IMR-90 (cell line): ENCODE results near the gene MTOR. TPM values are rescaled to one million over a fixed set of nuclear protein-coding genes. Genes with fewer than 3 reads are reported as not detected.

ENCODE experiments used
- ATAC-seq: fragments of 200-7000 bp; cut with Tn5 transposase; 2 replicates; pipeline ENCODE4 v1.9.1; 2020; ENCODE audit warnings: low read depth, mild to moderate bottlenecking, moderate library complexity
- BruUV-seq: library from RNA; stranded (reverse); fragments of 400-500 nt; replicated peaks from 2 replicates; lab custom pipeline; 2021; lab: Mats Ljungman, UMichigan
- CTCF ChIA-PET: fragments of 300-600 bp; formaldehyde crosslinking; extraction: SDS; loops from one replicate; lab custom pipeline; 2021; ENCODE audit warnings: antibody characterized with exemption; lab: Yijun Ruan, JAX
- POLR2A ChIA-PET: fragments of 300-600 bp; sonication (Branson Sonifier 250); formaldehyde crosslinking; loops from one replicate; lab custom pipeline; 2022; ENCODE audit warnings: antibody characterized with exemption; ENCODE audit not compliant: unreplicated experiment; lab: Charles Lee
- DNase-seq: peaks from one replicate; pipeline ENCODE4 v3.0.0; 2013
- H2AFZ ChIP-seq: replicated peaks from 2 replicates; pipeline ENCODE3; 2013; ENCODE audit warnings: low read length, mild to moderate bottlenecking; ENCODE audit not compliant: poor library complexity
- H2AK5ac ChIP-seq: 2 replicates; pipeline ENCODE4 v1.6.1; 2013; ENCODE audit warnings: low read depth, low read length, inconsistent platforms
- H2AK9ac ChIP-seq: replicated peaks from 2 replicates; pipeline ENCODE3; 2013; ENCODE audit warnings: mild to moderate bottlenecking, low read depth, low read length, moderate library complexity; ENCODE audit not compliant: poor library complexity
- H2BK120ac ChIP-seq: 2 replicates; pipeline ENCODE4 v1.6.1; 2013; ENCODE audit warnings: low read depth, low read length, inconsistent platforms
- H2BK15ac ChIP-seq: 3 replicates; pipeline ENCODE4 v1.6.1; 2013; ENCODE audit warnings: low read depth, low read length, inconsistent platforms
- H2BK20ac ChIP-seq: 2 replicates; pipeline ENCODE4 v1.6.1; 2013; ENCODE audit warnings: low read depth, mild to moderate bottlenecking, inconsistent platforms, low read length, moderate library complexity
- H2BK5ac ChIP-seq: 2 replicates; pipeline ENCODE4 v1.6.1; 2013; ENCODE audit warnings: mild to moderate bottlenecking, low read depth, low read length, inconsistent platforms; ENCODE audit not compliant: poor library complexity, severe bottlenecking
- H3K14ac ChIP-seq: replicated peaks from 2 replicates; pipeline ENCODE4 v1.6.1; 2013; ENCODE audit warnings: low read depth, low read length, inconsistent platforms
- H3K18ac ChIP-seq: 2 replicates; pipeline ENCODE4 v1.6.1; 2013; ENCODE audit warnings: low read depth, low read length, control low read depth
- H3K23ac ChIP-seq: 2 replicates; pipeline ENCODE4 v1.6.1; 2013; ENCODE audit warnings: low read depth, low read length, inconsistent platforms
- H3K27ac ChIP-seq: 2 replicates; pipeline ENCODE4 v1.5.1; 2013; ENCODE audit warnings: mild to moderate bottlenecking, control low read depth, low read length; ENCODE audit not compliant: insufficient read depth
- H3K27me3 ChIP-seq: 2 replicates; pipeline ENCODE4 v1.6.1; 2013; ENCODE audit warnings: low read length; ENCODE audit not compliant: control insufficient read depth, insufficient read depth
- H3K36me3 ChIP-seq: 2 replicates; pipeline ENCODE4 v1.6.1; 2013; ENCODE audit warnings: low read length, mixed read lengths; ENCODE audit not compliant: control insufficient read depth, insufficient read depth
- H3K4ac ChIP-seq: 2 replicates; pipeline ENCODE4 v1.6.1; 2013; ENCODE audit warnings: low read depth, low read length, inconsistent platforms
- H3K4me1 ChIP-seq: 2 replicates; pipeline ENCODE4 v1.6.1; 2013; ENCODE audit warnings: low read length, mixed read lengths; ENCODE audit not compliant: control insufficient read depth, insufficient read depth
- H3K4me2 ChIP-seq: 2 replicates; pipeline ENCODE4 v1.6.1; 2013; ENCODE audit warnings: low read depth, mild to moderate bottlenecking, control low read depth, low read length, moderate library complexity
- H3K4me3 ChIP-seq: 2 replicates; pipeline ENCODE4 v1.5.1; 2013; ENCODE audit warnings: low read depth, mild to moderate bottlenecking, control low read depth, low read length, moderate library complexity; ENCODE audit not compliant: insufficient read depth
- H3K56ac ChIP-seq: 2 replicates; pipeline ENCODE4 v1.6.1; 2013; ENCODE audit warnings: low read length, inconsistent platforms; ENCODE audit not compliant: insufficient read depth; ENCODE audit errors: extremely low read depth
- H3K79me1 ChIP-seq, 2 experiments: 2 replicates each; pipeline ENCODE4 v1.6.1; 2013; ENCODE audit warnings: low read length in 2 of 2, inconsistent platforms in 1 of 2, low read depth in 1 of 2
- H3K9ac ChIP-seq: 2 replicates; pipeline ENCODE4 v1.6.1; 2013; ENCODE audit warnings: low read depth, low read length, control low read depth
- H3K9me1 ChIP-seq: 2 replicates; pipeline ENCODE4 v1.6.1; 2013; ENCODE audit warnings: low read length, inconsistent platforms; ENCODE audit not compliant: insufficient read depth
- H3K9me3 ChIP-seq: 2 replicates; pipeline ENCODE4 v1.6.1; 2013; ENCODE audit warnings: low read length; ENCODE audit not compliant: control insufficient read depth, insufficient read depth
- H4K20me1 ChIP-seq: 2 replicates; pipeline ENCODE4 v1.6.1; 2013; ENCODE audit warnings: low read length, inconsistent platforms; ENCODE audit not compliant: insufficient read depth
- H4K5ac ChIP-seq: 2 replicates; pipeline ENCODE4 v1.6.1; 2013; ENCODE audit warnings: mild to moderate bottlenecking, low read depth, low read length, control low read depth
- H4K8ac ChIP-seq, 2 experiments: 2 replicates each; pipeline ENCODE4 v1.6.1; 2013; ENCODE audit warnings: low read depth in 2 of 2, low read length in 2 of 2, control low read depth in 1 of 2, inconsistent platforms in 1 of 2
- H4K91ac ChIP-seq: 2 replicates; pipeline ENCODE4 v1.6.1; 2013; ENCODE audit warnings: low read depth, low read length, inconsistent platforms; ENCODE audit not compliant: insufficient read depth
- BHLHE40 ChIP-seq: fragments of 150-350 bp; IDR thresholded peaks from 2 replicates; pipeline ENCODE4 v1.6.1; 2016; ENCODE audit warnings: mild to moderate bottlenecking, low read depth, low read length
- CEBPB ChIP-seq: IDR thresholded peaks from 2 replicates; pipeline ENCODE4 v1.6.1; 2012; ENCODE audit warnings: low read depth, low read length, improper control_type of control experiment
- CHD1 ChIP-seq: IDR thresholded peaks from 2 replicates; pipeline ENCODE4 v1.6.1; 2012; ENCODE audit warnings: low read depth, low read length, improper control_type of control experiment
- CTCF ChIP-seq: conservative IDR thresholded peaks from 2 replicates; pipeline ENCODE4 v1.5.1; 2012; ENCODE audit warnings: mild to moderate bottlenecking, low read depth, low read length, improper control_type of control experiment
- FOS ChIP-seq: fragments of 150-350 bp; IDR thresholded peaks from 2 replicates; pipeline ENCODE4 v1.6.1; 2016; ENCODE audit warnings: low read depth, low read length
- MAFK ChIP-seq: IDR thresholded peaks from 2 replicates; pipeline ENCODE4 v1.6.1; 2012; ENCODE audit warnings: low read depth, low read length, improper control_type of control experiment
- MAZ ChIP-seq: IDR thresholded peaks from 2 replicates; pipeline ENCODE4 v1.6.1; 2012; ENCODE audit warnings: low read depth, mild to moderate bottlenecking, low read length, improper control_type of control experiment, moderate library complexity, borderline replicate concordance
- MXI1 ChIP-seq: IDR thresholded peaks from 2 replicates; pipeline ENCODE4 v1.6.1; 2012; ENCODE audit warnings: low read depth, mild to moderate bottlenecking, low read length, moderate library complexity, borderline replicate concordance
- NFE2L2 ChIP-seq: fragments of 150-350 bp; IDR thresholded peaks from 2 replicates; pipeline ENCODE4 v1.6.1; 2016; ENCODE audit warnings: low read depth, mild to moderate bottlenecking, low read length
- POLR2A ChIP-seq: IDR thresholded peaks from 2 replicates; pipeline ENCODE4 v1.6.1; 2012; ENCODE audit warnings: mild to moderate bottlenecking, low read depth, low read length
- RAD21 ChIP-seq: IDR thresholded peaks from 2 replicates; pipeline ENCODE4 v1.6.1; 2012; ENCODE audit warnings: low read length, improper control_type of control experiment
- RCOR1 ChIP-seq: IDR thresholded peaks from 2 replicates; pipeline ENCODE4 v1.6.1; 2012; ENCODE audit warnings: mild to moderate bottlenecking, low read length, improper control_type of control experiment; ENCODE audit not compliant: insufficient replicate concordance
- RFX5 ChIP-seq: IDR thresholded peaks from 2 replicates; pipeline ENCODE4 v1.8.0; 2012; ENCODE audit warnings: low read depth, mild to moderate bottlenecking, low read length, moderate library complexity
- SMC3 ChIP-seq: fragments of 150-350 bp; IDR thresholded peaks from 2 replicates; pipeline ENCODE4 v1.6.1; 2016; ENCODE audit warnings: low read depth, mild to moderate bottlenecking, antibody characterized with exemption, low read length, moderate library complexity
- WGBS, 2 experiments: methylation state at CpG; one replicate each; pipeline versions ENCODE4 v1.1.5 to v1.1.7; 2013; ENCODE audit warnings: missing lambda C conversion rate in 2 of 2; ENCODE audit not compliant: insufficient read length in 1 of 2; ENCODE audit errors: extremely low coverage in 2 of 2; 5-methylcytosine and 5-hydroxymethylcytosine counted together
- dilution Hi-C: fragments of 300-500 bp; cut with HindIII; formaldehyde crosslinking; loops from one replicate; pipeline ENCODE4 v1.14.3; 2018; ENCODE audit warnings: low sequenced_read_pairs; ENCODE audit not compliant: unreplicated experiment
- in situ Hi-C: fragments of 300-500 bp; cut with MboI; formaldehyde crosslinking; loops from 3 replicates; pipeline ENCODE4 v1.14.3; 2019; ENCODE audit warnings: low sequenced_read_pairs, inconsistent platforms, mixed read lengths
- intact Hi-C: fragments of 100-400 bp; cut with micrococcal nuclease; formaldehyde crosslinking; loops from 2 replicates; pipeline ENCODE4 v1.10.0; 2022
- polyA plus RNA-seq, 3 experiments: library from polyadenylated mRNA; depleted of rRNA; stranded (reverse); fragments of >200 nt; gene quantifications; 2 replicates each; pipeline ENCODE4 v1.2.3, GENCODE V29; 2012; ENCODE audit warnings: low replicate concordance in 1 of 3
- total RNA-seq: library from RNA; depleted of rRNA; stranded (reverse); fragments of >200 nt; gene quantifications from 2 replicates; pipeline ENCODE4 v1.2.3, GENCODE V29; 2012
- TF ChIP-seq, protein P1 (sequence below): fragments of 150-350 bp; IDR thresholded peaks from 2 replicates; pipeline ENCODE4 v1.6.1; 2017; ENCODE audit warnings: mild to moderate bottlenecking, antibody characterized with exemption, low read length, low read depth

MTOR gene
- total and polyA plus RNA-seq, 2 of the 4 experiments (the other 2 are of a cell fraction): 19.2 to 36.7 TPM

GRCh38 chr1:11273595-11274234, 11.4 kb upstream of the MTOR start:
- H3K4me1 ChIP-seq: peaks cover 7% of the 10 kb centered on the region; the same call in 1 of the 2 replicates
- H4K91ac ChIP-seq: peak overlapping the region; percentile 57
- H3K36me3 ChIP-seq: no peaks in the 10 kb centered on the region; the same call in 1 of the 2 replicates
- peak overlapping the region; percentile 88 for H3K14ac ChIP-seq
- DNase-seq (no peak), ATAC-seq (peak; percentile 33)
- H2BK15ac ChIP-seq: no peak overlapping the region
- H3K23ac ChIP-seq: peak overlapping the region; percentile 87
- TSS peak; percentile 78 for BruUV-seq
- peak overlapping the region; percentile 78 for H3K4ac ChIP-seq
- H2BK120ac ChIP-seq: no peak overlapping the region
- peak overlapping the region; percentile 91 for H3K27ac ChIP-seq
- peak overlapping the region; percentile 98 for H3K4me2 ChIP-seq
- H3K18ac ChIP-seq: no peak overlapping the region; the same call in 1 of the 2 replicates
- H2AK5ac ChIP-seq: peak overlapping the region; percentile 87
- in situ Hi-C loops (no loop called here), dilution Hi-C loops (no loop called here), intact Hi-C loops (loop anchor here (10.0 kb wide), 1 partner anchor 461 kb away; the partner anchor contains the start of gene AGTRAP)
- no peaks in the 10 kb centered on the region for H3K9me3 ChIP-seq
- H2AK9ac ChIP-seq: peak overlapping the region; percentile 98
- H4K5ac ChIP-seq: peak overlapping the region; percentile 79
- peaks cover 10% of the 10 kb centered on the region; the same call in 1 of the 2 replicates for H3K9me1 ChIP-seq
- H2BK5ac ChIP-seq: peak overlapping the region; percentile 53
- H3K9ac ChIP-seq: peak overlapping the region; percentile 86
- 20% methylated on average over 4 of the region's 22 CpGs; no CpG with 5 or more reads in 1 of the 2 experiments for WGBS, 2 experiments
- ChIA-PET POLR2A (no interaction called here), CTCF (interaction anchor here (1.0 to 1.4 kb wide), 2 partner anchors 32 to 372 kb away, joined by 4 to 5 read pairs; no protein-coding TSS in a partner anchor)
- TF ChIP-seq RAD21 (no peak), MAZ (no peak), MAFK (no peak), CTCF (no peak), SMC3 (no peak), NFE2L2 (no peak), CHD1 (no peak), MXI1 (no peak), POLR2A (no peak), FOS (no peak), CEBPB (no peak), RCOR1 (no peak), RFX5 (no peak), BHLHE40 (no peak)
- TF ChIP-seq, protein P1, sequence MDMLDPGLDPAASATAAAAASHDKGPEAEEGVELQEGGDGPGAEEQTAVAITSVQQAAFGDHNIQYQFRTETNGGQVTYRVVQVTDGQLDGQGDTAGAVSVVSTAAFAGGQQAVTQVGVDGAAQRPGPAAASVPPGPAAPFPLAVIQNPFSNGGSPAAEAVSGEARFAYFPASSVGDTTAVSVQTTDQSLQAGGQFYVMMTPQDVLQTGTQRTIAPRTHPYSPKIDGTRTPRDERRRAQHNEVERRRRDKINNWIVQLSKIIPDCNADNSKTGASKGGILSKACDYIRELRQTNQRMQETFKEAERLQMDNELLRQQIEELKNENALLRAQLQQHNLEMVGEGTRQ: no peak
- H4K20me1 ChIP-seq: no peaks in the 10 kb centered on the region
- H2BK20ac ChIP-seq: no peak overlapping the region
- no peaks in the 10 kb centered on the region for H3K27me3 ChIP-seq
- H3K79me1 ChIP-seq: peaks cover 18 to 19% of the 10 kb centered on the region in 2 experiments
- peak overlapping the region; percentile 100 for H2AFZ ChIP-seq
- peak overlapping the region; percentile 65 to 81 for H4K8ac ChIP-seq
- H3K56ac ChIP-seq: peak overlapping the region; percentile 77; the same call in 1 of the 2 replicates
- H3K4me3 ChIP-seq: peak overlapping the region; percentile 89
